ENCODE measurements around the gene CDH4.

GRCh38 chr20:61829526-61829925, 577.5 kb downstream of the CDH4 start:
- TF ChIP-seq ZNF766 (CRISPR knock-in tag; conservative IDR thresholded peaks at IDR 0.05) (no peak), ZNF121 (CRISPR knock-in tag; conservative IDR thresholded peaks at IDR 0.05) (no peak), CHD4 (IDR thresholded peaks at IDR 0.05; ENCODE audit: insufficient read depth, insufficient replicate concordance, low read depth, low read length, poor library complexity, severe bottlenecking) (no peak), PCBP2 (IDR thresholded peaks at IDR 0.05; ENCODE audit: low read depth, low read length, poor library complexity, severe bottlenecking) (no peak), BRF2 (IDR thresholded peaks at IDR 0.05; ENCODE audit: borderline replicate concordance, insufficient read depth, insufficient read length) (no peak), ZNF354B (CRISPR knock-in tag; IDR thresholded peaks at IDR 0.05) (no peak)
